Left colon (tissue), 2 donors: ENCODE measurements around the gene CDH8. TPM values are rescaled to one million over a fixed set of nuclear protein-coding genes. Genes with fewer than 3 reads are reported as not detected.

ENCODE experiments used
- ATAC-seq: fragments of 200-7000 bp; cut with Tn5 transposase; one replicate; pipeline ENCODE4 v1.9.1; 2020; ENCODE audit warnings: mild to moderate bottlenecking, moderate library complexity
- DNase-seq, 2 donors: peaks; one replicate each; pipeline ENCODE4 v3.0.0-alpha.2; 2020
- intact Hi-C, 2 donors: fragments of 100-400 bp; cut with DNase I in 1 of 2; cut with micrococcal nuclease in 1 of 2; formaldehyde crosslinking; loops; one replicate each; pipeline versions ENCODE4 v1.11.2 to v1.14.0; 2022; cut with DNase I, micrococcal nuclease
- long read RNA-seq: library from polyadenylated mRNA; unstranded; transcript quantifications from one replicate; pipeline ENCODE4 v2.0.0, GENCODE V29; 2021
- total RNA-seq, 2 donors: library from RNA; stranded (reverse); fragmentation: NEBNext Ultra II Directional; extraction: Animal tissue kit (Norgen Biotek cat#: 25700); gene quantifications; one replicate each; pipeline ENCODE4 v1.2.1, GENCODE V29; 2021
- donor health status: DM: no; HTN: no; CAD: no.
- donor health status: DM: yes; HTN: yes; CAD: no.

The CDH8 gene
- not detected for total RNA-seq
- long read RNA-seq, result 0 reads

- intact Hi-C loops, result no loop called here
- no peak for ATAC-seq
- DNase-seq, result no peak
Observed at GRCh38 chr16:62036101-62036801, at the start of gene CDH8. Gene CDH8, minus strand, starts transcription at chr16:62036438. Its CDS starts 15,035 bp downstream, at chr16:62021403.

- intact Hi-C loops, result no loop called here
- DNase-seq (no peak), ATAC-seq (no peak)
Observed at GRCh38 chr16:62079236-62079635, 43.0 kb upstream of the CDH8 start.

- ATAC-seq, result no peak
- intact Hi-C loops, result no loop called here
- DNase-seq, result no peak
Observed at GRCh38 chr16:62077998-62078397, 41.8 kb upstream of the CDH8 start.

- intact Hi-C loops, result no loop called here
- no peak for DNase-seq
- ATAC-seq, result no peak
Observed at GRCh38 chr16:62076886-62077285, 40.6 kb upstream of the CDH8 start.

GRCh38 chr16:62068747-62069146 lies 32.5 kb upstream of the CDH8 start:
- DNase-seq, result no peak
- intact Hi-C loops, result no loop called here
- ATAC-seq, result no peak

- ATAC-seq (no peak), DNase-seq (no peak)
- intact Hi-C loops, result no loop called here
Observed at GRCh38 chr16:62067981-62068380, 31.7 kb upstream of the CDH8 start.

GRCh38 chr16:62067182-62067581 lies 30.9 kb upstream of the CDH8 start:
- intact Hi-C loops, result no loop called here
- ATAC-seq (no peak), DNase-seq (no peak)

- intact Hi-C loops, result no loop called here
- ATAC-seq, result no peak
- DNase-seq, result no peak
Observed at GRCh38 chr16:62066747-62067146, 30.5 kb upstream of the CDH8 start.

GRCh38 chr16:62064173-62064572 lies 27.9 kb upstream of the CDH8 start:
- no peak for ATAC-seq
- intact Hi-C loops, result no loop called here
- DNase-seq, result no peak

- ATAC-seq, result no peak
Observed at GRCh38 chr16:62060089-62060488, 23.9 kb upstream of the CDH8 start.

GRCh38 chr16:62059527-62059926 lies 23.3 kb upstream of the CDH8 start:
- intact Hi-C loops, result no loop called here
- DNase-seq (no peak), ATAC-seq (no peak)

More at GRCh38 chr16:62060089-62060488, 23.9 kb upstream of the CDH8 start:
- no peak for DNase-seq
- intact Hi-C loops, result no loop called here

- no peak for DNase-seq
- intact Hi-C loops, result no loop called here
- no peak for ATAC-seq
Observed at GRCh38 chr16:62058412-62058811, 22.2 kb upstream of the CDH8 start.

- ATAC-seq (no peak), DNase-seq (no peak)
- intact Hi-C loops, result no loop called here
Observed at GRCh38 chr16:62051942-62052341, 15.7 kb upstream of the CDH8 start.

- intact Hi-C loops, result no loop called here
- DNase-seq (no peak), ATAC-seq (no peak)
Observed at GRCh38 chr16:62050793-62051192, 14.6 kb upstream of the CDH8 start.

- intact Hi-C loops, result no loop called here
- DNase-seq, result no peak
- no peak for ATAC-seq
Observed at GRCh38 chr16:62046801-62047200, 10.6 kb upstream of the CDH8 start.

- DNase-seq, result no peak
- intact Hi-C loops, result no loop called here
- ATAC-seq, result no peak
Observed at GRCh38 chr16:62041401-62041800, 5.2 kb upstream of the CDH8 start.

- ATAC-seq, result no peak
- intact Hi-C loops, result no loop called here
- no peak for DNase-seq
Observed at GRCh38 chr16:62038646-62039045, 2.4 kb upstream of the CDH8 start.

- ATAC-seq, result no peak
- intact Hi-C loops, result no loop called here
Observed at GRCh38 chr16:62038225-62038624, 2.0 kb upstream of the CDH8 start.

GRCh38 chr16:62036802-62037135 lies 531 bp upstream of the CDH8 start:
- intact Hi-C loops, result no loop called here
- ATAC-seq (no peak), DNase-seq (no peak)

More at GRCh38 chr16:62038225-62038624, 2.0 kb upstream of the CDH8 start:
- DNase-seq, result no peak

GRCh38 chr16:62035115-62036092 lies 834 bp downstream of the CDH8 start:
- ATAC-seq (no peak), DNase-seq (no peak)
- intact Hi-C loops, result no loop called here
